IPS-NIHi7 (cell line): Measurements from ENCODE around the gene COP1.
A peak's percentile ranks its signal among the peaks of the same experiment; 100 is the strongest.
"Not testable (repeated sequence)": the region's sequence is repeated elsewhere in the genome, so short reads cannot be mapped to it uniquely, and the experiment has no call there.

Experiments
- DNase-seq: peaks from one replicate; pipeline ENCODE4 v3.0.0; 2012; ENCODE audit warnings: mixed read lengths; ENCODE audit errors: extremely low spot score

The COP1 gene

DNA sequence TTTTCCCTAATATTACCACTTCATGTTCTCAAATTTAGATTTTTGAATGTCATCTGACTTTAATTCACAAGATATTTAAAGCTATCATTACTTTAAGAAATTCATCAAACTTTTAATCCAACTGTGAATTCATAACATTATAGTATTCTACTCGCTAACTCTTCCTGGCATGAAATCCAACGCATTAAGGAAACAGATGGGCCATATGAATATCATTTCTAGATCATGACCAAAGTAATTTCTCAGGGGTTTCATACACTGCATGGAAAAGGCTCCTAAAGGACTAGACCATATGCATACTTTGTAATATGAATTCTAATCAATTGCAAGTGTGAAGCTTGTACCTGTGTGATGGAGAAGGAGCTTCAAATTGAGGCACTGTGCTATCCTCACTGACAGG lies 72.4 kb downstream of the COP1 start:
- no peak for DNase-seq

- DNase-seq = no peak
Measured at GRCh38 chr1:176122282-176122681, 84.8 kb downstream of the COP1 start.

GRCh38 chr1:176119549-176119948 lies 87.5 kb downstream of the COP1 start:
- DNase-seq = peak; percentile 35

DNA sequence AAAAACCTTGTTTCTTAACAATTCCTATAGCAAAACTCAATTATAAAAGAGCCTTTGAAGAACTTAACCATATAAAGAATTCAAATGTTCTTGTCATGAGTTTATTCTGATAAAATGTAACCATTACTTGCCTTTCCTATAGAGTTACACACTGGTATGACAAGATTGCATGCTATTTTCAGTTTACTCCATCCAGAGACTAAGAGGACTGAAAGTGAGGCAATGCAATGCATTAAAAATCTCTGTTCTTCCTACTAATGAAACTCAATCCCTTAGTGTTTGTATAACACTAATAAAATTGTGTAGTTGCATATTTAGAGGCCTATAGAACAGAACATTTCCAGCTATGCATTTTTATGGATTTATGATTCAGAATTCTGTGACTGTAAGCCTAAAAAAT lies 88.1 kb downstream of the COP1 start:
- no peak for DNase-seq

GRCh38 chr1:176111835-176112234 lies 95.3 kb downstream of the COP1 start:
- DNase-seq = no peak

GRCh38 chr1:176110203-176110602 lies 96.9 kb downstream of the COP1 start:
- DNase-seq = no peak

DNA sequence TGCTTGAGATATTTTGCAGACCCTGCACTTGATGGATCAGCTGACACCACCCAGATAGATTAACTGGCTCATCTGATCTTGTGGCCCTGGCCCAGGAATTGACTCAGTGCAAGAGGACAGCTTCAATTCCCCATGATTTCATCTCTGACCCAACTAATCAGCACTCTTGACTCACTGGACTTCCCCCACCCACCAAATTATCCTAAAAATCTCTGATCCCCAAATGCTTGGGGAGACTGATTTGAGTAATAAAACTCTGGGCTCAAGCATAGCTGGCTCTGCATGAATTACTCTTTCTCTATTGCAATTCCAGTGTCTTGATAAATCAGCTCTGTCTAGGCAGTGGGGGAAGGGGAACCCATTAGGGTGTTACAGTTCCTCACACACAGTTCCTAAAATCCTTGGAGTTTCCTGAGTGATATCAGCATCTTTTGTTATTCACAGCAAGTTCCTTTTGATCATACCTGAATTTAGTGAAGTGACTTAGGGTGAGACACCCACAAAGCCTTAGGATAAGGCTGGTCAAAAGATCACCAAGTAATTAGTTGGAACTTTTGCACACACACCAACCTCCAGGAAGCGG lies 104.2 kb downstream of the COP1 start:
- no peak for DNase-seq

DNA sequence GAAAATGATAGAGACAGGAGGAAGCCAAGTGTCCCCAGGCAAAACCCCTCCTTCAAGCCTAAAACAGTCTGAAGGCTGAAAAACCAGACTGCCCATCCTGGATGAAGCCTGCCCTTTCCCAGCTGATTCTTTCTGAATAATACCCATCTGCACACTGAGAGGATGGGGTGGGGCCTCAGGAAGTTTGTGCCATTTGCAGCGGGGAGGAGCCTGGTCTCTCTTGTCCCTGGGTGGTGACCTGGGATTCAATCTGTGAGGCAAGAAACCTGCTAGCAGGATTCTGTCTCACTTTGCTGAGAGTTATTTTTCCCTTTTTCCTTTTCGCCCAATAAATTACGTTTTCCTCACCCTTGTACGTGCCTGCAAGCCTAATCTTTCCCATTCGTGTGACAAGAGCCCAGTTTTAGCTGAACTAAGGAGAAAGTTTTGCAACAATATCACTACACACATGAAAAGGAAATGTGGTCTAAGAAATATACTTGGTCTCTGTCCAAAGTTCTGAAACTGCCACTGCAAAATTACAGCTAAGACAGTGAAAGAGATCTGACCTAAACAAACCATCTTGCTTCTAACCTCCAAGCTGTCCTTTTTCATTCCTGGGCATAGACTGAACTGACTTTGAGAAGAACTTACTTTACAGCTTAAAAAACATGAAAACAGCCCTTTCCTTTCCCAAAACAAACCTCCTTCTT lies 105.0 kb downstream of the COP1 start:
- DNase-seq = peak; percentile 10

- no peak for DNase-seq
Measured at GRCh38 chr1:176098560-176098959, 108.5 kb downstream of the COP1 start.

GRCh38 chr1:176096015-176096414 lies 111.1 kb downstream of the COP1 start:
- DNase-seq = no peak

DNA sequence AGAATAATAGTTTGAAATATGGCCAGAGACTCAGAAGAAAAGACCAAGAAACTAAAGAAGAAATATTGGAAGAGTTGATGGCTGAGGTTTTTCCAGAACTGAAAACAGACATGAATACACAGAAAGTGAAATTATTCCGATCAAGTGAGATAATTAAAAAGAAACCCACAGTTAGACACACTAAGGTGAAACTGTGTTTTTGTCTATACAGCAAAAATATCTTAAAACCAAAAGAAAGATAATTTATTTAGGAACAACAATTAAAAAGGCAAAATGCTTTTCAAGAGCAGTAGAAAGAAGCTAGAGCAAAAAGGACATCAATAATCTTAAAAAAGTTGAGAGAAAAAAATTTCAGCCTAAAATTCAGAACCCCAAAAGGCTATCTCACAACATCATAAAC lies 116.3 kb downstream of the COP1 start:
- DNase-seq = no peak

DNA sequence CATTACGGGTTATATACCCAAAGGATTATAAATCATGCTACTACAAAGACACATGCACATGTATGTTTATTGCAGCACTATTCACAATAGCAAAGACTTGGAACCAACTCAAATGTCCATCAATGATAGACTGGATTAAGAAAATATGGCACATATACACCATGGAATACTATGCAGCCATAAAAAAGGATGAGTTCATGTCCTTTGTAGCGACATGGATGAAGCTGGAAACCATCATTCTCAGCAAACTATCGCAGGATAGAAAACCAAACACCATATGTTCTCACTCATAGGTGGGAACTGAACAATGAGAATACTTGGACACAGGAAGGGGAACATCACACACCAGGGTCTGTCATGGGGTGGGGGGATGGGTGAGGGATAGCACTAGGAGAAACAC lies 119.3 kb downstream of the COP1 start:
- not testable (repeated sequence) for DNase-seq

- DNase-seq = peak; percentile 47
Measured at GRCh38 chr1:176073524-176074157, 133.4 kb downstream of the COP1 start.

GRCh38 chr1:176068901-176069300 lies 138.2 kb downstream of the COP1 start:
- no peak for DNase-seq

DNA sequence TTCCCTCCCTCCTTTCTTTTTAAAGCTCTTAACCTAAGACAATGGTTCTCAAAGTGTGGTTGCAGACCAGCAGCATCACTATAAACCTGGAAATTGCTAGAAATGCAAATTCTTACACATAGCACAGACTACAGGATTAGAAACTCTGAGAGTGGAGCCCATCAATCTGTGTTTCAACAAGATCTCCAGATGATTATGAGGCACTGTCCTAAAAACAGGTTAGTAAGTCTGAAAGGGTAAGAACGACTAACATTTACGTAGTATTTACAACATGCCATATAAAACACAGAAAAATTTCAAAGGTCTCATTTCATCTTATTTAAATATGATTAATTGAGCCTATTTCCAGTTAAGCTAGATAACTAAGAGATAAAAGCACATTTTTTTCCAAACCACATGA lies 138.8 kb downstream of the COP1 start:
- DNase-seq = no peak

DNA sequence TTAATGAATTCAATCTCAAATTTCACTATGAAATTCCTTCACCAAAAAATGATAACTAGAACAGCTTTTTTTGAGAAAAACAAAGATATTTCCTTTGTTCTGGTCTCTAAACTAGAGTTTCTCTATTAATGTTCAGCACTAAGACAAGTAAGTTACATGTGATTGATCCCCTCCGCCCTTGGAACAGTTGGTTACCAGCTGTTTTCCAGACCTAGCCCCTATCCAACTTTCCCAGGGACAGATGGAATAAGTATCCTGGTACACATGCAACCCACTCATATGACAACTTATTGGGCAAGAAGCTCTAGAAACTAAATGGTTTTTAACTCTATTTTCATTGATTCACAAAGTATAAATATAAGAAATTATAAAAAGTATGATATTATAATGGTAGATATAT lies 140.4 kb downstream of the COP1 start:
- no peak for DNase-seq

DNA sequence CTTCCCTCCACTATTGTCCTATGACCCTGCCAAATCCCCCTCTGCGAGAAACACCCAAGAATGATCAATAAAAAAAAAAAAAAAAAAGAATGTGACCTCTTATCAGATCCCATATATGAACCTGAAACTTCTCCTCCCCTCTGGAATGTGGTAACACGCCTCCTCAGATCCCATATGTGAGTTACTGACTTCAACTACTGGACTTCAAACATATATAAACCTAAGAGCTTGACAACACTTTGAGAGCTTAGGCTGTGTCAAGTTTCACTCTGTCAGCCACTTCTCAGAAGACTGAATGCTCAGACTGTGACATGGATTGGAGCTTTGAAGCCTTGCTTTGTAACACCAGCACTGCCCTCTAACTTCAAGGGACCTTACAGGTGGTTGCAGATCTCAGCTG lies 148.4 kb downstream of the COP1 start:
- peak; percentile 16 for DNase-seq

- no peak for DNase-seq
Measured at GRCh38 chr1:176056312-176056711, 150.8 kb downstream of the COP1 start.

DNA sequence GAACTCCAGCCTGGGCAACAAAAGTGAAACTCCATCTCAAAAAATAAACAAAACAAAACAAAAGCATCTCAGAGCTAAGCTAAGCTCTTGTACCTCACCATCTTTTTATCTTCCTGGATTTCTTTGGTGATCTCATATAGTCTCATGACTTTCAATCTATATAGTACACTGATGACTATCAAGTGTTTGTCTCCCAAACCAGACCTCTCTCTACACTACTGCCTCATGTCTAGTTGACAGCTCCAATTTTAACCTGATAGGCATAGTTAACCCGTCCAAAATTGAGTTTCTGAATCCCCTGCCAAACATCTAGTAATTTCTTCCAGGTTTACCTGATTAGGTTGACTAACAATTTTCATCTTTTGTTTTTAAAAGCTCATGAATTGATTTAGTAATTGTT lies 151.7 kb downstream of the COP1 start:
- DNase-seq = no peak

- DNase-seq = no peak
Measured at GRCh38 chr1:176051902-176052518, 155.1 kb downstream of the COP1 start.

GRCh38 chr1:176051402-176051801 lies 155.7 kb downstream of the COP1 start:
- no peak for DNase-seq

DNA sequence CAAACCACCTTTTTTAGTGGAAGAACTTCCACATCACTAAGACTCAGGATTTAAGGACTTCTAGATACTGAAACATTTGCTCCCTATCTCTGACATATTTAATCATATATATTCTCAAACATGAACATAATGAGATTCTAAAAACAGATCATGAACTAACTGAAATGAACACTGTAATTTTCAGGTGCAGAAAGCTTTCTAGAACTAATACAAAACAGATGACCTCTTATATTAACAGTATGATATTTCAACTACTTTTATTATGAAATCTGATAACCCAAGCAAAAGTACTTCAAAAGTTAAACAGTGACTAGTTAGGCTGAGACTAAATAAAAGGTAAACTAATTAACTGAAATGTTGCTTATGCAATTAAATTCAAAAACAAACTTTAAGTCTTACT lies 157.5 kb downstream of the COP1 start:
- DNase-seq = no peak

DNA sequence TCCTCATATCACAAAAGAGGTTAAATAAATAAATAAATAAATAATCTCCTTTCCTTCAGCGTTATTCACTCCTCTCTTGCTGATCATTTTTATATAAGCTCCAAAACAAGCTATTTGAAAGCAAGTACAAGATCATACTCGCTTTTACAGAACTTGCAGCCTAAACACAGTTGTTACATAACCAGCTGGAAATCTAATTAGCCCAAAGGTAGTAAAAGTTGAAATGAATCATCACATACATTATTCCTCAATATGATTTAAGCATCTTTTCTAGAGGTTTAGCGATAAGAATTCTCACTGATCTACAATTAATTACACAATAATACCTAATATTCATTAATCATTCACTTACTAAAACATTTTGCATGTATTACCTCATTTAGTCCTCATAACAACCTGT lies 160.2 kb downstream of the COP1 start:
- no peak for DNase-seq
